ENCODE data around the gene RNF150. TPM values are rescaled to one million over a fixed set of nuclear protein-coding genes. Genes with fewer than 3 reads are reported as not detected.
A peak's percentile ranks its signal among the peaks of the same experiment; 100 is the strongest.

The RNF150 gene
- polyA plus RNA-seq, 4 donors: 26.0 to 28.6 (median 27.1) TPM

DNA sequence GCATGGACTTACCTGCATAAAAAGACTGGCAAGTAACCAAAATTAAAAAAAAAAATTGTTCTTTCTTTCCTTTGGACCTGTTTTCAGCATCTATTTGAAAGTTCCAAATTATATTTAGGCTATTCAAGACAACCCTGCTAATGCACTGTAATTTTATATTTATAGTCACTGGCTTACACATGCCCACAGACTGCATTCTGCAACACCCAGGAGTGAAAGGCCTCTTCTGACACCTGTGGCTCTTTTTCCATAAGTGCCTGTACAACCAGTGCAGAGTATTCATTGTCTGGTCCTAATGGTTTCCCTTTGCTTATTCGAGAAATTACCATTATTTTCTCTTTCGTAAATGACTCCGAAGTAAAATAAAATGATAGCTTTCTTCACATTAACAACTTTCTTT lies 143.3 kb downstream of the RNF150 start:
- no peak for DNase-seq (ENCODE audit: low read depth in 4 of 4, low spot score in 3 of 4)

DNA sequence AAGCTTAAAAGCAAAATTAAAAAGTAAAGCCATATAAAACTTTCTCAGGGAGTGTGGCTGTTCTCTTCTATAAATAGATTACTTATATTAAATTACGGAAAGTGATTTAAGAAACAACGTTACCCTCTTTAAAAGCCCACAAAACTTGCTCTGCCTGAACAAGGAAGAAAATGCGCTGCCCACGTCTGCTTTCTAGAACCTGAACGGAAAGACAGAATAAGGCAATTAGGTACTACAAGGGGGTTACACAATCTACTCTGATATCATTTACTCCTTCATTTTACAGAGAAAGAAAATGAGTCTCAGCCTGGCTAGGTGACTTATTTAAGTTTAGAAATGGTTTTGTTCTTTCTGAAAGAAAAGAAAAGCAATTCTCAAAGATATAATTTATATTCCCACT lies 147.2 kb downstream of the RNF150 start:
- no peak for DNase-seq (ENCODE audit: low read depth in 4 of 4, low spot score in 3 of 4)

DNA sequence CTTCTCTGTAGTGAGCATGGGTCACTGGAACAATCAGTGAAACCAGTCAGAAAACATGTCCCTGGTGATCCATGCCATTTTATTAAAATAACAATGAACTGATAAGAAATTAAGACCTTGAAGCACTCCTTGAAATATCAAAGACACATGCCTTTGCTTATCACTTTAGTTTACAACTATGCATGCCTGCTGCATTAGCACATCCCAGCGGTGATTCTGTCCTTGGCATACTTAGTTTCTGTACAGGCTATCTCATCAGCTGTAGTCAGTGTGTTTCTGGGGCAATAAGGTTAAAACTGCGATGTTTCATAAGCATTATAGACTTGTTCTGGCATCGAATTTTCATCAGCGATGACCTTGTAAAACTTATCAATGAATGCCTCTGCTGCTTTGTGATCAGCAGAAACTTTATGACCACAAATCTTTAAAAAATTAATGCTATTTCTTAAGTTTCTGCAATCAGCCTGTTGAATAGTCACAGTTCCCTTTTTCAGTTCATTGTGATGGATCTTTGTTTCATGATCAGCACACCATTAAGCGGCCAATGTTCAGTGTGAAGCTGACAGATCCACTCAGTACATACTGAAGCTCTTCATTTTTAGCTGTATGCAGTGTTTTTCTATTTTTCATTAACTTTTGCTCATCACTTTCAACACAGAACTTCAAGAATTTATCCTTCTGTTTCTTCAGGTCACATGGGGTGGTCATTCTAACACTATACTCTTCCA lies 150.5 kb downstream of the RNF150 start:
- no peak for DNase-seq (ENCODE audit: low read depth in 4 of 4, low spot score in 3 of 4)

DNA sequence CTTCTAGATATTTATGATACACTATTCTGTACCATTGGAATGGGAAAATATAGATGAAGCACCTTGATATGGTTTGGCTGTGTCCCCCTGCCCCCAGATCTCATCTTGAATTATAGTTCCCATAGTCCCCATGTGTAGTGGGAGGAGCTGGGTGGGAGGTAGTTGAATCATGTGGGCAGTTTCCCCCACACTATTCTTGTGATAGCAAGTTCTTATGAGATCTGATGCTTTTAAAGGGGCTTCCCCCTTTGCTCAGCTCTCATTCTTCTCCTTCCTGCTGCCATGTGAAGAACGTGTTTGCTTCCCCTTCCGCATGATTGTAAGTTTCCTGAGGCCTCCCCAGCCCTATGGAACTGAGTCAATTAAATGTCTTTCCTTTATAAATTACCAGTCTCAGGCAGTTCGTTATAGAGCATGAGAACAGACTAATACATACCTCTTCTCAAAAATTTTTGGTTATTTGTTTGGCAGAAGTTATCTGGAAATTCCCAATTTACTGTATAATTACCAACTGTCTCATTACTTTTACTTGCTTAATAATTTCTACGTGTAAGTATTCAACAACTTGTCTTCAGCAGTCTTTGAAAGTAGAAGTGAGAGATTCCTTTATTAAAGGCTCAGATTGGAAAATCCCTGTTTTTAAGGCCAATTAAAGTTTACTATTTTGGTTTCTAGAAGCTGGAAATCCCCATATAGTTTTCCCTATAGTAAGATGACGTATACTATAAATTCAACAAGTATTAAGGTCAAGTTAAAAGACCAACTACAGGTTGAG lies 152.7 kb downstream of the RNF150 start:
- DNase-seq (ENCODE audit: low read depth in 4 of 4, low spot score in 3 of 4): no peak

DNA sequence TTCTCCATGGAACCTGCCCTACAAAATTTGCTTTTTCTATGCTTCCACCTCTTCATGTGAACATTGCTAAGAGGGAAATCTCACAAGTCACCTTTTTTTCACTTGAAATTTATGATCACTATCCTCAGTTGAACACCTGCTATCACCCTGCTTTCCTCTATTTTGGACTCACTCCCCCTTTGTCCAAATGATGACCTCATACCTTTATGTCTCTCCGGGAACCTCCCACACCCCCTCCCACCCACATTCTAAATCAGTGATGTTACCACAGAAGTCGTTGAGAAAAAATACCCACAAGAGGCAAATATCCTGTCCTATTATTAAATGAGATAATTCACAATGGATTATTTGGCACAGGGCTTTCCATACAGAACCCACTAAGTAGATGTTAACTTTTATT lies 156.5 kb downstream of the RNF150 start:
- DNase-seq (ENCODE audit: low read depth in 4 of 4, low spot score in 3 of 4): no peak

DNA sequence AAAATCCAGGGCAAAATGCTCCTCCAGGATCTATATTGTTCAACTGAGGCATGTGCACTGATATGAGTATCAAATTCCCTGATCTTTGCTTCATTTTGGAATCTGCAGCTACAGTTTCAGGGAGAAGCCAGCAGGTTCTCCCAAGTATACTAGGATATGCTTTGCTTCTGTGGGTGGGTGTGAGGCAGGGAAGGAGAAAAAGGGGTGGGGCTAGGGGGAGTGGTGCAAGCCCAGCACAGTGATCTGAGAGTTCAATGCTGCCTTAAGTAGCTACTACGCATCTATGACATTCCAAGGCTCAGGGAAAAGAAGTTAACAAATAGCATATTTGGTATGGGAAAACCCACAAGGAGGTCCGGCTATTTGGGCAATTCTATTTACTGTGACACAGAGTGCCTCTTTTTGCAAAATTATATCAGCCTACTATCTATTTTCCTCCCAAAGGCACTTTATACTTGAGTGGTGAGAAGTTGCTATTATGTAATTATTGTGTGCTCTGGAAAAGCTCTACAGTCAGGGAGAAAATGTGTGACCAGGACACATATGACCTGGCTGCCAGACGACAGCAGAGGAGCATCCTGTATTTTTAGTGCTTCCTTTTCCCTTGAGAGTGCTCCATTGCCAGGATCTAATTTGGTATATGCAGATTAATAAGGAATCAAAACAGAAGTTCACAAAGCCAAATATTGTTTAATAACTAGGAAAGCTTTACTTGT lies 162.0 kb downstream of the RNF150 start:
- no peak for DNase-seq (ENCODE audit: low read depth in 4 of 4, low spot score in 3 of 4)

DNA sequence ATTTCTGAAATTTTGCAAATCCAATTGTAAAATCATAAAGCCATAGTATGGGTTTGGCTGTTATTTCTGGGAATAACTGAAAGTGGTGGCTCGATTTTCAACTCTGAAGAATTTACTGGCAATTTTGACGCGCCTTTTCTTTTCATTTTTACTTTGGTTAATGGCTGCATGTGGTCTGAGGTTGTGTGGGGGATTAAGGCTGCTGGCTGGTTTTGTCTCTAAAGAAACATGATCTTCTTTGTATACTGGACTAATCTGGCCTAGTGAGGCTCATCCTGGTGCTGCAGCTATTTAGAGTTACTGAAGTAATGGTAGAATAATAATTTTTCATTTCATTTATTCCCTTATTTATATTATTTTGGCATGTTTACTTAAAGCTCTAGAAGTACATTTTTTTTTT lies 164.0 kb downstream of the RNF150 start:
- DNase-seq (ENCODE audit: low read depth in 4 of 4, low spot score in 3 of 4): no peak

DNA sequence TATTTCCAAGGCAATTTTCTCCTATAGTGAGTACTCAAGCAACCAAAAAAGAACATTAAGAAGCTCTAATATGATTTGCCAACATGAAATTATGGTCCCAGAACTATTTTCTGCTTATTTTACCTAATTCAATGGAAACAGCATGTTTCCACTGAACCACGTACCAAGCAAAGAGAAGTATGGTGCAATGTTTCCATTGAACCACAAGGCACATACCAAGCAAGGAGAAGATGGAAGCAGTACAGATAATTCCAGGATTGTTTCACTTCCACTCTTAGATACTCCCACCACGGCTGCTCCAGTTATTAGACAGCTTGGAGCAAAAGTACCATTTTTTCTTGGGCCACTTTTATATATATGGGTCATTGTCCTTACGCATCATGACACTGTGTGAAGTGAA lies 164.9 kb downstream of the RNF150 start:
- DNase-seq (ENCODE audit: low read depth in 4 of 4, low spot score in 3 of 4): no peak

DNA sequence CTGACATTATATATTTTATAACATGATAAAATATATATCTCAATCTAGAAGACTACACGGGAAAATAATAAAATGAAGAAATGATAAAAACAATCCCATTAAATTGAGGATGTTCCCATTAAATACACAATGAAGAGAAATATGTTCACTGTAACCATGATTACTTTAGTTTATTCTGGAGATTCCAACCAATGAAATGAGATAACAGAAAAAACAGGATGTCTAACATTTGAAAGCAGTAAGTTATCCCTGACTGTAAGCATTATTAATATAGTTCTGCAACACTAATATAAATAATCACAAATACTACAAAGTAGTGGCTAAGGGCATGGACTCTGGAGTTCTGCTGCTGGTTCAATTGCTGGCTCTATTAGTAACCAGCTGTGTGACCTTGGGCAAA lies 169.4 kb downstream of the RNF150 start:
- DNase-seq (ENCODE audit: low read depth in 4 of 4, low spot score in 3 of 4): no peak

DNA sequence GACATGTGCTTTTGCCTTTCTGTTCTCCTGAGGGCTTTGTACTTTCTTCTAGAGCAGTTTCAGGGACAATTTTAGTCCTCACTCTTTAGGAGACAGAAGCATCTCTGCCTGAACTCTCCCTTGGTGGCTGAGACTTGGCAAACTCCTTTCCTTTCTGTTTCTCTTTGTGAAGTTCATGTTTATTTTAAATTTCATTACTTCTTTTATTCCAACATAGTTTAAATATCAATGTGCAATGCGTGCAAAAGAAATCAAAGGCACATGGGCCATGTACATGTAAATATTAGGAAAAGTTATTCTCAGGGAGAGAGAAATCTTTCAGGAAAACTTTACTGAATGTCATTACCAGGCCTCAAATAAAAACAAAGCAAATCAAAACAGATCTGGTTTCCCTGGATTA lies 177.6 kb downstream of the RNF150 start:
- DNase-seq (ENCODE audit: low read depth in 4 of 4, low spot score in 3 of 4): no peak

DNA sequence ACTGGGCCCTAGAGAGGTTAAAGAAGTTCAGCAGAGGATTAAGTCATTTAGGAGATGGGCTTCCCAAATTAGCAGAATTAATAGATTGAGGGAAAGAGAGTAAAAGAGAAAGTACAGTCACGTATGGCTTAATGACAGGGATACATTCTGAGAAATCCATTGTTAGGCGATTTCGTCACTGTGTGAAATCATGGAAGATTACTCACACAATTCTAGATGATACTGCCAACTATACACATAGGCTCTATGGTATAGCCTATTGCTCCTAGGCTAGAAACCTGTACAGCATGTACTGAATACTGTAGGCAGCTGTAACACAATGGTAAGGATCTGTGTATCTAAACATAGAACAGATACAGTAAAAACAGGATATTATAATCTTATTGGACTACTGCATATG lies 180.6 kb downstream of the RNF150 start:
- DNase-seq (ENCODE audit: low read depth in 4 of 4, low spot score in 3 of 4): no peak

DNA sequence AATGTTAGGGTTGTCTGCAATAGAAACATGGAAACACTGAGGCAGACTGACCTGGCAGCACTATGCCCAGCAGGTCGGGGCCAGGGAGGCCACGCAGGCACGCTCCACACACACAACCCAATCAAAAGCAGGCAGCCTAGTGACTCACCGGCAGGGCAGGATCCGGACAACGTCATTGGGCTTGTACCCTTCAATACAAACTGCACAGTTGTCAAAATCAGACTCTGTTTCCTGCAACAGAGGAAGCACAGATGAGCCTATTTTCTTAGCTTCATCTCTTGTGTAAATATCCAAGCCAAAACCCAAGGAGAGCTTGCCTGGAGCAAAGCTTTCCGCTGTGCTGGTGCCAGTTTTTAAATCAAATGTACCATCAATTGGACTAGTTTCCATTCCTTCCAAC lies 185.8 kb downstream of the RNF150 start:
- DNase-seq (ENCODE audit: low read depth in 4 of 4, low spot score in 3 of 4): no peak

DNA sequence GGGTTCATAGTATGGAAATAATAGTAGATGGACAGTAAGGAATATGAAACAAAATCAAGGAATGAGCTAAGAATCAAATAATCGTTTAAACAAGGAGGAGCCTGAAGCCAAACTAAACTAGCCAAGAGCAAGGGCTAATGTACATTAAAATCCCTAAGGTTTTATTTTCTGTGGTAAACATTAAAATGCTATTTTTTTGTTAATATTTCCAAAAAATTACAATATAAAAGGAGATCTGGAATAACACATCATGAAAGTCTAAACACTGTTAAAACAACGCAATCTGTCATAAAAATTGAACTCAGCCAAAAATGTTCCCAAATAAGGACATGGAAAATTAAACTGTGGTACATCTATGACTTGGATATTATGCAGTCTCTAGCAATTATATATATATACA lies 188.2 kb downstream of the RNF150 start:
- no peak for DNase-seq (ENCODE audit: low read depth in 4 of 4, low spot score in 3 of 4)

DNA sequence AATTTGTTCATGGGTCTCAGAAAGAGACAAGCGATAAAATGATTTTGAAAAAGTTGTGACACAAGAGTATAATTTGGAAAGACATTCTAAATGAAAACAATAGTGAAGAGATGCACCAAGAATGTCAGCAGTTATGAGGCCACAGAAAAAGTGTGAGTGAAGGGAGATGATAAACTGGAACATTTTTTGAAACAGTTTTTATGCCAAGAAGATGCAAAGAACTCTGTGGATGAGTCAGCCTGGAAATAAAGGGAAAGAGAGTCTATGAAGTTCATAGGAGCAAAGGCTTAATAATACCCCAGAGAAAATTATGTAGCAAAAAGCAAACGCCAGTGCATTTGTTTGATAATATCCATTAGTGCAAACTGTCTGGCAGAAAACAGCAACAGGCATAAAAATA lies 188.7 kb downstream of the RNF150 start:
- no peak for DNase-seq (ENCODE audit: low read depth in 4 of 4, low spot score in 3 of 4)

DNA sequence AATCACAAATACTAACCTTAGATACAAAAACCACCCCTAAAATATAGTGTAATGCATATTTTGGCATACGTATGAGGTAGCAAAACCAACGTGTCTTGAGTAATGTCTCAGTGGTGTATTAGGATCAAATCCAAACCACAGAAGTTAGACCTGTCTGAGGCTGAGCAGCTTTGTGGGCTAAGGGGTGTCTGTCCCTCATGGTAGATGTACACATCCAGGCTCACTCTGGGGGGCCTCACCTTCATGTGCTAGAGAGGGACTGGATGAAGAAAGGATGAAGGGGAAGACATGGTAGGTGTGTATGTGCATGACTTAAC lies 189.1 kb downstream of the RNF150 start:
- no peak for DNase-seq (ENCODE audit: low read depth in 4 of 4, low spot score in 3 of 4)

DNA sequence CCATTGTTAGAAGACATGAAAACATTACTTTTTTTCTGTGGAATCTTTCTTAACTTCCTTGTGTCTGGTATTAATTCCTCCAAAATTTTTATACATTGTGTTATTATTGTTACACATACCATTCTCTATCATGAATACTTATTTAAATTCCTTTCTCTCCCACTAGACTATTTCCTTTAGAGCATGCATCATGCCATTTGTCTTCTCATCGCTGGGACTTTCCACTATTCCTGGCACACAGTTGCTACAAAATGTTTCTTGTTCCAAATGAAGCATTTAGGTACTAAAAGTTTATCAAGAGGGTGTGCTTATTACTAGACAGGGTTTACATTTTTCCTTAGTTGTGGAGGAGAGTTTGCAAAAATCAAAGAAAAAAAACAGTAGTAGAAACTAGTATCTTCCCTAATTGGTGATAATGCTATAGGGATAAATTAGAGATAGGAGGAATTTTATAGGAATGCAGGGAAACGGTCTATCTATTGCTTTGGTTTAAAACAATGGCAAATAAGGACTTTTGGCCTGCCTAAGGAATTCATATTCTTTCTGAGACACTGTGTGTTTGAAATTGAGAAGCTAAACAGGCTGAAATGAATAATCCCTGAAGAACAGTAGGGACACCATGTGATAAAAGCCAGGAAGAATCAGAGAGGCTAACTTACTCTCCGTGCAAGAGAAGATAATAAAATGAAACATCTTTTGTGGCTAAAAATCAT lies 189.6 kb downstream of the RNF150 start:
- no peak for DNase-seq (ENCODE audit: low read depth in 4 of 4, low spot score in 3 of 4)

DNA sequence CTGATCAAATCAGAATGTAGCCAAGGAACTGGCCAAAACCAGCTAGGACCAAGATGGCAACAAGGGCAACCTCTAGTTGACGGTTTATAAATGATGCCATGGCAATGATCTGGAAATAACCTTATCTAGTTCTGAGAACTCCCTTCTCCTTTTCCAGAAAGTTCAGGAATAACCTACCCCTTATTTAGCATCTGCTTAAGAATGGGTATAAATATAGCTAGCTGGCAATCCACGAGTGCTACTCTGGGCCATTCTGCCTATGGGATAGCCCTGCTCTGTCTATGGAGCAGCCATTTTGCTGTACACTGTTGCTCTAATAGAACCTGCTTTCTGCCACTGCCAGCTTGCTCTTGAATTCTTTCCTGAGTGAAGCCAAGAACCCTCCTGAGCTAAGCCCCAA lies 192.7 kb downstream of the RNF150 start:
- DNase-seq (ENCODE audit: low read depth in 4 of 4, low spot score in 3 of 4): no peak

DNA sequence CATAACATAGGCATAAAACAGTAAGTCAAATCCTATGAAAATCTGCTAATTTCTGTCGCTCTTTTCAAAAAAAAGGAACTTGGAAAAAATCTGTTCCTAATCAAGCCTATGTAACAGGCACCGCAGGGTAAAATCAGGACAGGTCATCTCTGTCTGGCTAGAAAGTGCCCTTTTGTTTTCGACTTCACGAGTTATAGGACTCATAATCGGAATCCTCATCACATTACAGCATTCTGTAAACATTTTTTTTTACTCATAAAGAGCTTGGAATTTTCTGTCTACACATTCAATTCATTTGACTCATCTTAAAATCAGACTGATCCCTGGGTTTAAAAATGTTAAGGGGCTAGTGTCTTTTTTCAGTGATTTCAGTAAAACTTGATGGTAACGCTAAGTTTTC lies 195.4 kb downstream of the RNF150 start:
- DNase-seq (ENCODE audit: low read depth in 4 of 4, low spot score in 3 of 4): no peak

DNA sequence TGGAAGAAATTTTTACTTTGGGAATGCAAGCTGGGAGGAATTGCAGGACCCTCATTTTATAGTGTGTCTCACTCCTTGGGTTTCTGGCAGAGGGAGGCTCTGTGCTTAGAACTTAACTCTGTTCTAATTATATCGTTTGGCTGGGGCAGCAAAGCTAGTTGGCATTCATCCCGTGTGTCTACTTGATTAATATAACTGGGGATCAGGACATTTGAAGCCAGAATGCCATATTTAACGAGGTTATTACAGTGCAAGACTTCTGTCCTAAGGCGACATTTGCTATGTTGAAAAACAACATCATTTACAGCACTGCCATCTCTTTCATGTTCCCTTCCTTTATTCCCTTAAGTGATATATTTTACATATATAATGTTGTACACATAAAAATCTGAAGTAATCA lies 198.0 kb downstream of the RNF150 start:
- DNase-seq (ENCODE audit: low read depth in 4 of 4, low spot score in 3 of 4): peak; percentile 51 to 82 (median 64)

DNA sequence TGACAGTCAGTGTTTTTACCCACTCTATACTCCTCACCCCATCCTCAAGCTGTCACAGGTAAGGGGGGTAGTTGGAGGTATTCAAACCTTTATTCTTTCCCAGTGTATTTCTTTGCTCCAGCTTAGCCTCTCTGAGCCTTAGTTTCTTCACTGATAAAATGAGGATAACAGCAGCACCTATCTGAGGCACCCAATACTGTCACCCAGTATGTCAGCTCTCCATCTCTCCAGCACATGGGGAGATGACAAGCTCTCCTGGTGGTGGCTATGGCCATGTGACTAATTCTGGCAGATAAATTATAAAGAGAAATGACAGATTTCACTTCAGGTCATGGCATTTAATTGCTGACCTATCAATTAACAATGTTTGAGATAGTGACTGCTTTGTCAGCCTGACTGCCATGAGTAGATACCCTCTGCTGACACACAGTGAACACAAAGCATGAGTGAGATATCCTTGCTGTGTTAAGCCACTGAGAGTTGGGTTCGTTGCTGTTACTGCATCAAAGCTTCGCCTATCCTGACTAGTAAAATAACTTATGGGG lies 200.7 kb downstream of the RNF150 start:
- no peak for DNase-seq (ENCODE audit: low read depth in 4 of 4, low spot score in 3 of 4)

DNA sequence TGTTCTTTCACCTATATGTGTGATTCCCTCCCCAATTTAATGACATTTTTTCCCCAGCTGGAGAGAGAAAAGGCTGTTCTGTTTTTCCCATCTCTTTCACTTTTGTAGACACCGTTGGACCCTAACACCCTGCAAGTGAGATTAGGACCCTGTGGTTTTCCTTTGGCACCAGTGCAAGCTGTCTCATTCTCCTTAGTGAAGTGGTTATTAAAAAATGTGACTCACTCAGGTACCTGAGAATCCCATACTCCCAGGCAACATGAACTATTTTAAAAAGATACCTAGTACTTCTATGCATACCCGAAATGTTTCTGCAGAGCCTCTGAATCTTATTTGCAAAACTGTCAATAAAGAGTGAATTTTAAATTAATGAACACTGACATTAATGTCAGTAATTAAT lies 201.4 kb downstream of the RNF150 start:
- DNase-seq (ENCODE audit: low read depth in 4 of 4, low spot score in 3 of 4): no peak

Data from right renal pelvis (tissue), 4 donors.